Measurements from ENCODE around the gene CHMP1A.

- TF ChIP-seq CTCF (conservative IDR thresholded peaks at IDR 0.05; ENCODE audit: low read depth, low read length) (no peak), EZH2 (IDR thresholded peaks at IDR 0.05; ENCODE audit: low read length, unreplicated experiment) (no peak)
Measured at GRCh38 chr16:89612415-89613166, 44.9 kb downstream of the CHMP1A start.

All from PC-3 (cell line).